GM19463 (cell line): ENCODE measurements around the gene PGA5.
"Not testable (repeated sequence)": the region's sequence is repeated elsewhere in the genome, so short reads cannot be mapped to it uniquely, and the experiment has no call there.

Experiments
- ATAC-seq: cut with Tn5 transposase; IDR thresholded peaks from one replicate; pipeline ENCODE4 v1.9.1; 2021; ENCODE audit warnings: mild to moderate bottlenecking, moderate library complexity; ENCODE audit not compliant: unreplicated experiment

PGA5 gene

GRCh38 chr11:61240875-61241274, at the start of gene PGA5:
Gene PGA5, plus strand, starts transcription at chr11:61241175. Its CDS starts 52 bp downstream, at chr11:61241227.
- ATAC-seq = not testable (repeated sequence)

- no peak for ATAC-seq
Measured at GRCh38 chr11:61193596-61193995, 47.4 kb upstream of the PGA5 start.

GRCh38 chr11:61194169-61194671, 46.8 kb upstream of the PGA5 start:
- ATAC-seq = no peak

- ATAC-seq = no peak
Measured at GRCh38 chr11:61194981-61195695, 45.8 kb upstream of the PGA5 start.

- no peak for ATAC-seq
Measured at GRCh38 chr11:61195719-61196118, 45.3 kb upstream of the PGA5 start.

- no peak for ATAC-seq
Measured at GRCh38 chr11:61198361-61198760, 42.6 kb upstream of the PGA5 start.

GRCh38 chr11:61198948-61199523, 41.9 kb upstream of the PGA5 start:
- ATAC-seq = no peak

- no peak for ATAC-seq
Measured at GRCh38 chr11:61201476-61201875, 39.5 kb upstream of the PGA5 start.

GRCh38 chr11:61202950-61203746, 37.8 kb upstream of the PGA5 start, which contains the start of gene PGA3:
Gene PGA3, plus strand, starts transcription at chr11:61203515. Its CDS starts 50 bp downstream, at chr11:61203565.
- not testable (repeated sequence) for ATAC-seq

GRCh38 chr11:61203873-61204272, 37.1 kb upstream of the PGA5 start:
- not testable (repeated sequence) for ATAC-seq

GRCh38 chr11:61204502-61205059, 36.4 kb upstream of the PGA5 start:
- ATAC-seq = not testable (repeated sequence)

GRCh38 chr11:61207636-61208310, 33.2 kb upstream of the PGA5 start:
- ATAC-seq = not testable (repeated sequence)

GRCh38 chr11:61210629-61211028, 30.3 kb upstream of the PGA5 start:
- ATAC-seq = not testable (repeated sequence)

GRCh38 chr11:61211327-61211952, 29.5 kb upstream of the PGA5 start:
- ATAC-seq = not testable (repeated sequence)

- ATAC-seq = not testable (repeated sequence)
Measured at GRCh38 chr11:61212202-61212601, 28.8 kb upstream of the PGA5 start.

- not testable (repeated sequence) for ATAC-seq
Measured at GRCh38 chr11:61213711-61214324, 27.2 kb upstream of the PGA5 start.

GRCh38 chr11:61218306-61218705, 22.7 kb upstream of the PGA5 start:
- not testable (repeated sequence) for ATAC-seq

GRCh38 chr11:61219016-61219415, 22.0 kb upstream of the PGA5 start:
- not testable (repeated sequence) for ATAC-seq

GRCh38 chr11:61222047-61222446, 18.9 kb upstream of the PGA5 start, which contains the start of gene PGA4:
Gene PGA4, plus strand, starts transcription at chr11:61222347. Its CDS starts 54 bp downstream, at chr11:61222401.
- not testable (repeated sequence) for ATAC-seq
